ENCODE measurements around the gene TMEM132C. TPM values are rescaled to one million over a fixed set of nuclear protein-coding genes. Genes with fewer than 3 reads are reported as not detected.

Gene TMEM132C
- total RNA-seq, 1 donor: not detected

DNA sequence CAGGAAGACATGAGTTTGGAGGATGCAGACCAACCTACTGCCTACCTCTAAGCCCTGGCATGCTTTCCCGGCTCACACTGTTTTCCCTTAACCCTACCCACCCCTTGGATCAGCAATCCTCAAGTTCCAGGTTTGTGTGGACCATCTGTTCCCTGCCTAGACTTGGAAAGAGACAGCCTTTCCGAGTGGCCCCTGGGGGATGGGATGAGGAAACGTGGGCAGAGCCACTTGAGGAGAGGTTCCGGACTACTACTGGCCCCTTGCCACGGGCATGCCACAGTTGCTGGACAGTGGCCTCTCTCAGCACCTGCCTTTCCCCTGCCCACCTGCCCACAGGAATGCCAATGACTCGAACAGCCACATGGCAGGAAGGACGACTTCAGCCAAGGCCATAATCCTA lies 420.9 kb downstream of the TMEM132C start:
- no peak overlapping the region for H3K4me3 ChIP-seq (ENCODE audit: low read depth, low read length)
- no peak for TF ChIP-seq CTCF (IDR thresholded peaks at IDR 0.05; ENCODE audit: insufficient read depth, low read depth, low read length)
- DNase-seq (ENCODE audit: low read depth): no peak

DNA sequence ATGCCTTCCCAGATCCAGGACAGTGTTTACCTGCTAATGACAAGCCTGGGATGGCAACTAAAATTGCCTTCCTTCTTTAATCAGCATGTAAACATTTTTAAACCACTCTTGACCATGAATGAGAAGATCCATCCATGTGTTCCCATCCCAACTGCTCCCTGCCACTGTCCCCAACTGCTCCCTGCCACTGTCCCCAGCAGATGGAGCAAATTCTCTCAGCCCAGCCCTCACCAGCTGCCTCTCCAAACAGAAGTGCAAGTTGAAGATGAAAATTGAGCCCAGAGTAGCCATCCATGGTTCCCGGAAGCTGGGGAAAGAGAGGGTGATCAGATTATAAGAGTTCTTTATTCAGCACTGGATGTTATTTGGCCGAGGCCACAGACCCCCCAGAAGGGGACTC lies 423.7 kb downstream of the TMEM132C start:
- TF ChIP-seq CTCF (IDR thresholded peaks at IDR 0.05; ENCODE audit: insufficient read depth, low read depth, low read length): no peak
- no peak overlapping the region for H3K4me3 ChIP-seq (ENCODE audit: low read depth, low read length)
- DNase-seq (ENCODE audit: low read depth): no peak

GRCh38 chr12:128693115-128693514 lies 426.1 kb downstream of the TMEM132C start:
- no peak for DNase-seq (ENCODE audit: low read depth)
- no peak for TF ChIP-seq CTCF (IDR thresholded peaks at IDR 0.05; ENCODE audit: insufficient read depth, low read depth, low read length)
- no peak overlapping the region for H3K4me3 ChIP-seq (ENCODE audit: low read depth, low read length)

DNA sequence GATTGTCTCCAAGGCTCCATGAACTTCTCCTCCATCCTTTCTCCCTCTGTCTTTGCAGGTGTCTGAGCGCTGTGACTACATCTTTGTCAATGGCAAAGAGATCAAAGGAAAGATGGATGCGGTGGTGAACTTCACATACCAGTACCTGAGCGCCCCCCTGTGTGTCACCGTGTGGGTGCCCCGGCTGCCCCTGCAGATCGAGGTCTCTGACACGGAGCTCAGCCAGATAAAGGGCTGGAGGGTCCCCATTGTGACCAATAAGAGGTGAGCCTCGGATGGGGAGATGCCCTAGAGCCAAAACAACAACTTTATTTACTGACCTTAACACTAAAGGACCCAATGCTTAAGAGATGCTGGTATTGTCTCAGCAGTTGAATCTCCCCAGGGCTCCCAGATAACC lies 426.8 kb downstream of the TMEM132C start:
- TF ChIP-seq CTCF (IDR thresholded peaks at IDR 0.05; ENCODE audit: insufficient read depth, low read depth, low read length): no peak
- DNase-seq (ENCODE audit: low read depth): no peak
- H3K4me3 ChIP-seq (ENCODE audit: low read depth, low read length): no peak overlapping the region

GRCh38 chr12:128694445-128694844 lies 427.5 kb downstream of the TMEM132C start:
- no peak for TF ChIP-seq CTCF (IDR thresholded peaks at IDR 0.05; ENCODE audit: insufficient read depth, low read depth, low read length)
- no peak for DNase-seq (ENCODE audit: low read depth)
- H3K4me3 ChIP-seq (ENCODE audit: low read depth, low read length): no peak overlapping the region

DNA sequence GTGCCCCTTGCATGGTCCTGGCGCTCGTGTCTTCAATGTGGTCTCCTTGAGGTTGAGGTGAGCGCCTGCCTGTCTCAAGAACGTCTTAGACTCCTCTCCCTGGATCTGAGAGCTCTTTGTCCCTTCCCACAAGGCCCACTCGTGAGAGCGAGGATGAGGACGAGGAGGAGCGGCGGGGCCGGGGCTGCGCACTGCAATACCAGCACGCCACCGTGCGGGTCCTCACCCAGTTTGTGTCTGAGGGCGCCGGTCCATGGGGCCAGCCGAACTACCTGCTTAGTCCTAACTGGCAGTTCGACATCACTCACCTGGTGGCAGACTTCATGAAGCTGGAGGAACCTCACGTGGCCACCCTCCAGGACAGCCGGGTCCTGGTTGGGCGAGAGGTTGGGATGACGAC lies 428.7 kb downstream of the TMEM132C start:
- no peak for TF ChIP-seq CTCF (IDR thresholded peaks at IDR 0.05; ENCODE audit: insufficient read depth, low read depth, low read length)
- H3K4me3 ChIP-seq (ENCODE audit: low read depth, low read length): no peak overlapping the region
- DNase-seq (ENCODE audit: low read depth): no peak

- TF ChIP-seq CTCF (IDR thresholded peaks at IDR 0.05; ENCODE audit: insufficient read depth, low read depth, low read length): no peak
- DNase-seq (ENCODE audit: low read depth): no peak
- no peak overlapping the region for H3K4me3 ChIP-seq (ENCODE audit: low read depth, low read length)
These were observed 431.5 kb downstream of the TMEM132C start for GRCh38 chr12:128698301-128698972.
